Large intestine (tissue), 12 donors: ENCODE measurements around the gene DCUN1D3. TPM values are rescaled to one million over a fixed set of nuclear protein-coding genes. Genes with fewer than 3 reads are reported as not detected.
"Not testable (repeated sequence)": the region's sequence is repeated elsewhere in the genome, so short reads cannot be mapped to it uniquely, and the experiment has no call there.

Experiments
- DNase-seq, 2 donors: peaks; one replicate each; pipeline versions ENCODE4 v3.0.0 to v3.0.0-alpha.2; 2013
- H3K27ac ChIP-seq: one replicate; pipeline ENCODE4 v1.5.1; 2013; ENCODE audit warnings: low read length
- H3K27me3 ChIP-seq: 2 replicates; pipeline ENCODE4 v1.6.1; 2013; ENCODE audit warnings: low read length; ENCODE audit not compliant: control insufficient read depth, insufficient read depth
- H3K36me3 ChIP-seq: 2 replicates; pipeline ENCODE4 v1.6.1; 2013; ENCODE audit warnings: low read length; ENCODE audit not compliant: control insufficient read depth, insufficient read depth
- H3K4me1 ChIP-seq: one replicate; pipeline ENCODE4 v1.6.1; 2013; ENCODE audit warnings: low read length; ENCODE audit not compliant: control insufficient read depth, insufficient read depth
- H3K4me3 ChIP-seq: one replicate; pipeline ENCODE4 v1.5.1; 2013; ENCODE audit warnings: low read length
- H3K9me3 ChIP-seq: one replicate; pipeline ENCODE4 v1.6.1; 2013; ENCODE audit warnings: mild to moderate bottlenecking, low read depth, low read length, moderate library complexity; ENCODE audit not compliant: control insufficient read depth
- WGBS: methylation state at CpG from one replicate; pipeline ENCODE4 v1.1.5; 2013; ENCODE audit warnings: low lambda C conversion rate; ENCODE audit not compliant: insufficient coverage; 5-methylcytosine and 5-hydroxymethylcytosine counted together
- long read RNA-seq, 11 donors: transcript quantifications; one replicate each; lab custom pipeline, GENCODE V29; 2026
- polyA plus RNA-seq: library from polyadenylated mRNA; unstranded; fragments of 120-200 nt; gene quantifications from one replicate; pipeline ENCODE4 v1.2.1, GENCODE V29; 2013

DCUN1D3 gene, protein sequence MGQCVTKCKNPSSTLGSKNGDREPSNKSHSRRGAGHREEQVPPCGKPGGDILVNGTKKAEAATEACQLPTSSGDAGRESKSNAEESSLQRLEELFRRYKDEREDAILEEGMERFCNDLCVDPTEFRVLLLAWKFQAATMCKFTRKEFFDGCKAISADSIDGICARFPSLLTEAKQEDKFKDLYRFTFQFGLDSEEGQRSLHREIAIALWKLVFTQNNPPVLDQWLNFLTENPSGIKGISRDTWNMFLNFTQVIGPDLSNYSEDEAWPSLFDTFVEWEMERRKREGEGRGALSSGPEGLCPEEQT
- polyA plus RNA-seq: 18.3 TPM
- long read RNA-seq, donor 1, partial matches to known transcripts: 90 of 108 reads
- long read RNA-seq, donor 1, other reads (novel, unspliced or antisense): 18 of 108 reads
- long read RNA-seq, donor 2, full-length matches to known transcripts: 5 of 5 reads
- long read RNA-seq, donor 2, partial matches to known transcripts: 0 of 5 reads
- long read RNA-seq, donor 2, other reads (novel, unspliced or antisense): 0 of 5 reads
- long read RNA-seq, donor 3: 0 reads
- long read RNA-seq, donor 4: 0 reads
- long read RNA-seq, donor 5, full-length matches to known transcripts: 1 of 1 reads
- long read RNA-seq, donor 5, partial matches to known transcripts: 0 of 1 reads
- long read RNA-seq, donor 5, other reads (novel, unspliced or antisense): 0 of 1 reads
- long read RNA-seq, donor 6, full-length matches to known transcripts: 2 of 2 reads
- long read RNA-seq, donor 6, partial matches to known transcripts: 0 of 2 reads
- long read RNA-seq, donor 6, other reads (novel, unspliced or antisense): 0 of 2 reads
- long read RNA-seq, donor 7, full-length matches to known transcripts: 1 of 1 reads
- long read RNA-seq, donor 7, partial matches to known transcripts: 0 of 1 reads
- long read RNA-seq, donor 7, other reads (novel, unspliced or antisense): 0 of 1 reads
- long read RNA-seq, donor 8, full-length matches to known transcripts: 4 of 13 reads
- long read RNA-seq, donor 8, partial matches to known transcripts: 9 of 13 reads
- long read RNA-seq, donor 8, other reads (novel, unspliced or antisense): 0 of 13 reads
- long read RNA-seq, donor 9, full-length matches to known transcripts: 3 of 3 reads
- long read RNA-seq, donor 9, partial matches to known transcripts: 0 of 3 reads
- long read RNA-seq, donor 9, other reads (novel, unspliced or antisense): 0 of 3 reads
- long read RNA-seq, donor 10, full-length matches to known transcripts: 5 of 12 reads
- long read RNA-seq, donor 10, partial matches to known transcripts: 7 of 12 reads
- long read RNA-seq, donor 10, other reads (novel, unspliced or antisense): 0 of 12 reads
- long read RNA-seq, donor 11, partial matches to known transcripts: 159 of 217 reads
- long read RNA-seq, donor 11, other reads (novel, unspliced or antisense): 58 of 217 reads

- no CpG with 5 or more reads among the region's 62 CpGs for WGBS
Observed at GRCh38 chr16:20900299-20901067, at the start of gene DCUN1D3, which contains the start of gene LYRM1. Gene DCUN1D3 (minus strand): TSS chr16:20900358. CDS start chr16:20862538, 37,820 bp downstream. Gene LYRM1 (plus strand): TSS chr16:20900771. CDS start chr16:20915556, 14,785 bp downstream.

DNA sequence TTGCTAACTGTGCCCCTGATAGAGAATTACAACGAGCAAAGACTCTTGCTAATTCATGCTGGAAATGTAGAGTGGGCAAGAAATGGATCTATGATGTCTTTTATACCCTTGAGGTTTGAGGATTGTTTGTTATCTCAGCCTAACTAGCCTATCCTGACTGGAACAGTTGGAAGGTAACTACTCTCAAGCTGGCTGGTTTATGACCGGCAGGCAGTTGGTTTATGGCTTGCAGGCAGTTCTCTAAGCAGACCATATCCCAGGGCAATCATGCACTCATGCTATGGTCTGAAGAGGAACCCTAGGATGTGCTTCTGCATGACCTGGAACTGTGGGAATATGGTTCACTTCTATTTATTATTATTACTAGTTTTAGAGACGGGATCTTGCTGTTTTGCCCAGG lies 49.5 kb upstream of the DCUN1D3 start:
- Histone ChIP-seq H3K4me3 (no peak overlapping the region), H3K27ac (no peak overlapping the region), H3K4me1 (no peaks in the 10 kb centered on the region), H3K36me3 (no peaks in the 10 kb centered on the region), H3K9me3 (no peaks in the 10 kb centered on the region), H3K27me3 (no peaks in the 10 kb centered on the region)
- peak in 1 of 2 donors; percentile 19 for DNase-seq
- 33% methylated on average over 1 of the region's 3 CpGs for WGBS

More at GRCh38 chr16:20900299-20901067, at the start of gene DCUN1D3, which contains the start of gene LYRM1:
- Histone ChIP-seq H3K4me1 (peaks cover 50% of the 10 kb centered on the region), H3K36me3 (peaks cover 18% of the 10 kb centered on the region), H3K4me3 (peak within 1 kb of the TSS; percentile 92), H3K27ac (peak within 1 kb of the TSS; percentile 93), H3K9me3 (no peaks in the 10 kb centered on the region), H3K27me3 (no peaks in the 10 kb centered on the region)
- peak; percentile 99 for DNase-seq

DNA sequence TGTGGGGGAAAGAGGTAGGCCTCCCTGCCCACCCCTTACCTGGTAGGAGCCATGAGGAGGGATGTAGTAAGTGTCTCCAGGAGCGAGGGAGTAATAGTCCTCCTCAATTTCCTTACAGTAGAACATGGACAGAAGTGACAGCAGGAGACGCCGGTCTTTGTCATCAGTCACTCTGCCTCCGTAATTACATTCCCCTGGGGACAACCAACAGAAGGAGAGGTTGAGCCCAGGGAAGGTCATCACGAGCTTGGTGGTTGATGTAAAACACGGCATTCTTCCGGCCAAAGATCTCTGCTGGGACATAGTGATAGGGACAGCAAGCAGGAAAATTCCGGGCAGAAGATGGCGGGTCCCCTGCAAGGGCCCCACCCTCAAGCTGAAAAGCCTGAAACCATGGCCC lies 48.3 kb upstream of the DCUN1D3 start:
- H3K27me3 ChIP-seq: no peaks in the 10 kb centered on the region
- H3K9me3 ChIP-seq: no peaks in the 10 kb centered on the region
- no peaks in the 10 kb centered on the region for H3K36me3 ChIP-seq
- H3K27ac ChIP-seq: no peak overlapping the region
- no peaks in the 10 kb centered on the region for H3K4me1 ChIP-seq
- no CpG with 5 or more reads among the region's 9 CpGs for WGBS
- no peak for DNase-seq
- no peak overlapping the region for H3K4me3 ChIP-seq

DNA sequence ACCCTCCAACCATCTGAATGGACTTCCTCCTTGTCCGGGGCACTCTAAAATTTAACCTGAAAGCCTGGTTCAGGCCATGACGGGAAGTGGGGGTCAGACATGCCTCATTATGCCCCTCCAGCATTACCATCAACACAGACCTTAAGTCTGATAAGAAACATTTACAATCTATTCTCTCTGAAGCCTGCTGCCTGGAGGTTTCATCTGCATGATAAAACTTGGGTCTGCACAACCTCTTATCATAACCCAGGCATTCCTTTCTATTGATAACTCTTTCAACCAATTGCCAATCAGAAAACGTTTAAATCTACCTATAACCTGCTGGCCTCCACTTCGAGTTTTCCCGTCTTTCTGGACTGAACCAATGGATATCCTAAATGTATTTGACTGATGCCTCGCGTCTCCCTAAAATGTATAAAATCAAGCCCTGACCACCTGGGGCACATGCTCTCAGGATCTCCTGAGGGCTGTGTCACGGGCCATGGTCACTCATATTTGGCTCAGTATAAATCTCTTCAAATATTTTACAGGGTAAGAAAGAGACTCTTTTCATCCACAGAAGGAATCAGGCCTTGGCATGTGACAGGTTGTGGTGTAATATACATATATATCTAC lies 46.0 kb upstream of the DCUN1D3 start:
- no peaks in the 10 kb centered on the region for H3K4me1 ChIP-seq
- no peaks in the 10 kb centered on the region for H3K36me3 ChIP-seq
- WGBS: no CpG with 5 or more reads among the region's 8 CpGs
- no peak for DNase-seq
- no peak overlapping the region for H3K4me3 ChIP-seq
- no peaks in the 10 kb centered on the region for H3K27me3 ChIP-seq
- H3K9me3 ChIP-seq: no peaks in the 10 kb centered on the region
- H3K27ac ChIP-seq: no peak overlapping the region

- H3K4me3 ChIP-seq, DNase-seq, H3K36me3 ChIP-seq, H3K9me3 ChIP-seq, H3K27ac ChIP-seq, H3K4me1 ChIP-seq, H3K27me3 ChIP-seq: not testable (repeated sequence)
- 93% methylated on average over 5 of the region's 11 CpGs for WGBS
Observed at GRCh38 chr16:20945575-20945875, 45.4 kb upstream of the DCUN1D3 start.

GRCh38 chr16:20944861-20945574 lies 44.9 kb upstream of the DCUN1D3 start:
- Histone ChIP-seq H3K27ac (no peak overlapping the region), H3K36me3 (no peaks in the 10 kb centered on the region), H3K4me1 (no peaks in the 10 kb centered on the region), H3K27me3 (no peaks in the 10 kb centered on the region), H3K4me3 (no peak overlapping the region), H3K9me3 (no peaks in the 10 kb centered on the region)
- no CpG with 5 or more reads among the region's 5 CpGs for WGBS
- DNase-seq: peak in 1 of 2 donors; percentile 16

DNA sequence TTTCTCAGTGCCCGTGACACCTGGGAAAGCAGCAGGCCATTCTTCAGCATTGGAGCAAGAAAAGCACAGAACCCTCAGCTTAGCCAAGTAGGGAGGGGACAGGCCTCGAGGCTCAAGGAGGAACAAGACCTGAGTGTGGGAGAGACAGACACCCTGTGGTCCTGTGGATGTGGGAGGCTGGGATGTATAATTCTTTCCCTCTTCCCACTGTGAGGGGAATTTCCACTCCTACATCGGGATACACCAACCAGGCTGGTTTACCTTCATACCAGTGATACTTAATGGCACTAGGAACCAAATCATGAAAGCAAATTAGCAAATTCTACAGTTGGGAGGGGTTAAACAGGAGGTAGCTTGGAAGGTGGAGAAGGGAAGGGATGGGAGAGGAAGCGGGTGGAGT lies 42.1 kb upstream of the DCUN1D3 start:
- no peaks in the 10 kb centered on the region for H3K36me3 ChIP-seq
- WGBS: 83% methylated on average over 1 of the region's 4 CpGs
- no peak for DNase-seq
- H3K4me3 ChIP-seq: no peak overlapping the region
- H3K4me1 ChIP-seq: no peaks in the 10 kb centered on the region
- no peaks in the 10 kb centered on the region for H3K9me3 ChIP-seq
- H3K27me3 ChIP-seq: no peaks in the 10 kb centered on the region
- H3K27ac ChIP-seq: no peak overlapping the region

DNA sequence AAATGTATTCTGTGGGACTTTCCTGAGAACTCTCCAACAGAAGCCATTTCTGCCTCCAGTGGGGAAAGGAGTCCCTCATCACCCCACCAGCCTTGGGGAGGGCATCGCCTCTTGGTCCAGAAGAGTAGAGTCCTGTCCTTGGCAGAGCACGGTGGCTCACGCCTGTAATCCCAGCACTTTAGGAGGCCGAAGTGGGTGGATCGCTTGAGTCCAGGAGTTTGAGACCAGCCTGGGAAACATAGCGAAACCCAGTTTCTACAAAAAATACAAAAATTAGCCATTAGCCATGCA lies 41.4 kb upstream of the DCUN1D3 start:
- no peak overlapping the region for H3K27ac ChIP-seq
- no CpG with 5 or more reads among the region's 6 CpGs for WGBS
- no peaks in the 10 kb centered on the region for H3K4me1 ChIP-seq

More for the DNA sequence above, 41.4 kb upstream of the DCUN1D3 start:
- H3K27me3 ChIP-seq: no peaks in the 10 kb centered on the region
- no peak for DNase-seq
- H3K36me3 ChIP-seq: no peaks in the 10 kb centered on the region
- H3K9me3 ChIP-seq: no peaks in the 10 kb centered on the region
- H3K4me3 ChIP-seq: no peak overlapping the region
